WTC11 (cell line): ENCODE results near the gene ENO3. TPM values are rescaled to one million over a fixed set of nuclear protein-coding genes. Genes with fewer than 3 reads are reported as not detected.

Source experiments
- ATAC-seq: fragments of 200-7000 bp; cut with Tn5 transposase; 2 replicates; pipeline ENCODE4 v1.10.0; 2021; ENCODE audit warnings: mild to moderate bottlenecking, moderate library complexity
- CTCF ChIA-PET: fragments of 300-600 bp; sonication (Branson Sonifier 250); formaldehyde crosslinking; loops from one replicate; lab custom pipeline; 2021; ENCODE audit warnings: antibody characterized with exemption; lab: Charles Lee
- POLR2A ChIA-PET: fragments of 350-600 bp; sonication (Branson Sonifier 250); formaldehyde crosslinking; loops from one replicate; lab custom pipeline; 2021; ENCODE audit warnings: antibody characterized with exemption; lab: Charles Lee
- DNase-seq: peaks from one replicate; pipeline ENCODE4 v3.0.0; 2021; ENCODE audit warnings: low spot score
- H3K27ac Mint-ChIP-seq: 2 replicates; pipeline ENCODE4 v1.8.0; 2021; ENCODE audit warnings: mixed read lengths
- H3K27me3 Mint-ChIP-seq: 2 replicates; pipeline ENCODE4 v1.8.0; 2021; ENCODE audit warnings: low read depth, mild to moderate bottlenecking, moderate library complexity, mixed read lengths
- H3K36me3 Mint-ChIP-seq: 2 replicates; pipeline ENCODE4 v1.8.0; 2021; ENCODE audit warnings: mixed read lengths
- H3K4me1 Mint-ChIP-seq: 2 replicates; pipeline ENCODE4 v1.8.0; 2022; ENCODE audit warnings: mixed read lengths
- H3K4me3 Mint-ChIP-seq: 2 replicates; pipeline ENCODE4 v1.8.0; 2021; ENCODE audit warnings: mild to moderate bottlenecking, moderate library complexity, mixed read lengths
- H3K9me3 Mint-ChIP-seq: 2 replicates; pipeline ENCODE4 v1.8.0; 2021; ENCODE audit warnings: mixed read lengths
- CREB1 ChIP-seq: sonication (generic); formaldehyde crosslinking; IDR thresholded peaks from 2 replicates; pipeline ENCODE4 v1.8.0; 2023; ENCODE audit warnings: mild to moderate bottlenecking, missing genetic modification reagents
- ESRRA ChIP-seq: sonication (generic); formaldehyde crosslinking; IDR thresholded peaks from 2 replicates; pipeline ENCODE4 v1.8.1; 2022; ENCODE audit warnings: mild to moderate bottlenecking, missing genetic modification reagents, borderline replicate concordance
- ETV6 ChIP-seq: sonication (generic); formaldehyde crosslinking; IDR thresholded peaks from 2 replicates; pipeline ENCODE4 v1.8.1; 2022; ENCODE audit warnings: mild to moderate bottlenecking, missing genetic modification reagents
- FOXK1 ChIP-seq: sonication (generic); formaldehyde crosslinking; IDR thresholded peaks from 2 replicates; pipeline ENCODE4 v1.8.0; 2022; ENCODE audit warnings: mild to moderate bottlenecking, moderate library complexity, missing genetic modification reagents
- KAT7 ChIP-seq: sonication (generic); formaldehyde crosslinking; IDR thresholded peaks from 2 replicates; pipeline ENCODE4 v1.8.1; 2023; ENCODE audit warnings: missing genetic modification reagents, mild to moderate bottlenecking, borderline replicate concordance
- NFATC4 ChIP-seq: fragments of 250-450 bp; sonication (Bioruptor Pico); IDR thresholded peaks from 2 replicates; pipeline ENCODE4 v1.9.0; 2021; ENCODE audit warnings: mild to moderate bottlenecking
- NFYB ChIP-seq: sonication (generic); formaldehyde crosslinking; conservative IDR thresholded peaks from 2 replicates; pipeline ENCODE4 v1.8.0; 2022; ENCODE audit warnings: low read depth, missing genetic modification reagents
- OVOL2 ChIP-seq: fragments of 250-450 bp; sonication (Bioruptor Pico); IDR thresholded peaks from 2 replicates; pipeline ENCODE4 v1.9.0; 2021; ENCODE audit warnings: mild to moderate bottlenecking, borderline replicate concordance
- RELA ChIP-seq: sonication (generic); formaldehyde crosslinking; IDR thresholded peaks from 2 replicates; pipeline ENCODE4 v1.8.1; 2022; ENCODE audit warnings: missing genetic modification reagents, mild to moderate bottlenecking, borderline replicate concordance
- TP53 ChIP-seq: sonication (generic); formaldehyde crosslinking; IDR thresholded peaks from 2 replicates; pipeline ENCODE4 v1.8.1; 2023; ENCODE audit warnings: mild to moderate bottlenecking, missing genetic modification reagents
- ZNF121 ChIP-seq: sonication (generic); formaldehyde crosslinking; IDR thresholded peaks from 2 replicates; pipeline ENCODE4 v1.8.0; 2023; ENCODE audit warnings: missing genetic modification reagents
- ZNF138 ChIP-seq: sonication (generic); formaldehyde crosslinking; conservative IDR thresholded peaks from 2 replicates; pipeline ENCODE4 v1.8.1; 2022; ENCODE audit warnings: mild to moderate bottlenecking, moderate library complexity, missing genetic modification reagents
- ZNF219 ChIP-seq: sonication (generic); formaldehyde crosslinking; IDR thresholded peaks from 2 replicates; pipeline ENCODE4 v1.8.0; 2023; ENCODE audit warnings: missing genetic modification reagents, mild to moderate bottlenecking, borderline replicate concordance
- ZNF416 ChIP-seq: fragments of 250-450 bp; sonication (Bioruptor Pico); IDR thresholded peaks from 2 replicates; pipeline ENCODE4 v1.9.0; 2021; ENCODE audit warnings: mild to moderate bottlenecking, inconsistent platforms
- total RNA-seq: library from RNA; stranded (reverse); gene quantifications from 3 replicates; pipeline ENCODE4 v1.2.3, GENCODE V29; 2021
- TF ChIP-seq, protein P1 (sequence below): fragments of 250-450 bp; sonication (Bioruptor Pico); IDR thresholded peaks from 2 replicates; pipeline ENCODE4 v1.9.0; 2021; ENCODE audit warnings: mild to moderate bottlenecking
- TF ChIP-seq, protein P2 (sequence below): fragments of 250-450 bp; sonication (Bioruptor Pico); IDR thresholded peaks from 2 replicates; pipeline ENCODE4 v1.9.0; 2021; ENCODE audit warnings: mild to moderate bottlenecking
- TF ChIP-seq, protein P3 (sequence below): sonication (generic); formaldehyde crosslinking; IDR thresholded peaks from 2 replicates; pipeline ENCODE4 v1.8.1; 2023; ENCODE audit warnings: mild to moderate bottlenecking, missing genetic modification reagents, borderline replicate concordance

ENO3 gene
- total RNA-seq, 1 experiment from 2014 or later, result 30.9 TPM

- TF ChIP-seq RELA (CRISPR knock-in tag) (no peak), ESRRA (no peak), ETV6 (CRISPR knock-in tag) (no peak)
Measured at GRCh38 chr17:4941319-4941610, 9.7 kb upstream of the ENO3 start (continued).

DNA sequence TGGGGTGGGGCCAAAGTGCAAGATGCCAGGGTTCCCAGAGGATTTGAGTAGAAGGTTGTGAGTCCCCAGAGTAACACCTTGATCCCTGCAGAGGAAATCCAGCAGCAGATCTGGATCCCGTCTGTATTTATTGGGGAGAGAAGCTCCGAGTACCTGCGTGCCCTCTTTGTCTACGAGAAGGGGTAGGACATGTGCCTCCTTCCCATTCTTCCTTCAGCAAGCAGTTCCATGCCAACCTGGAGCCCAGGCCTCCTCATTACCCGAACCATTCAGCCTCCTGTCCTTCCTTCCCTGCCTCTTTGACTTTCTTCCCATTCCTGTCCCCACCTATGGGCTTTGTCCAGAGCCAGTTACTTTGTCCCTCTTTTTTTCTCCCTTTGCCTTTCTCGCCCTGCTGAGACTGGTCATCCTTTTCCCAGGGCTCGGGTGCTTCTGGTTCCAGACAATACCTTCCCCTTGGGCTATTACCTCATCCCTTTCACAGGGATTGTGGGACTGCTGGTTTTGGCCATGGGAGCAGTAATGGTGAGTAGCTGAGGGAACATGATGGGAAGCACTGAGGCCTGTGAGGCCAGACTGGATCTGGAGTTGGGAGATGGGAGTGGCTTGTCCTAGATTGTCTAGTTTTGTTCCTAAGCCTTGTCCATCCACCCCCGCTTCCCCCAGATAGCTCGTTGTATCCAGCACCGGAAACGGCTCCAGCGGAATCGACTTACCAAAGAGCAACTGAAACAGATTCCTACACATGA lies 8.0 kb upstream of the ENO3 start:
- DNase-seq, result no peak
- Mint-ChIP-seq H3K9me3 (no peaks in the 10 kb centered on the region), H3K27ac (peak overlapping the region; percentile 82), H3K4me3 (no peak overlapping the region), H3K36me3 (peaks cover 54% of the 10 kb centered on the region), H3K27me3 (no peaks in the 10 kb centered on the region), H3K4me1 (peaks cover 43% of the 10 kb centered on the region)
- ChIA-PET CTCF (no interaction called here), POLR2A (no interaction called here)
- TF ChIP-seq, protein P1, sequence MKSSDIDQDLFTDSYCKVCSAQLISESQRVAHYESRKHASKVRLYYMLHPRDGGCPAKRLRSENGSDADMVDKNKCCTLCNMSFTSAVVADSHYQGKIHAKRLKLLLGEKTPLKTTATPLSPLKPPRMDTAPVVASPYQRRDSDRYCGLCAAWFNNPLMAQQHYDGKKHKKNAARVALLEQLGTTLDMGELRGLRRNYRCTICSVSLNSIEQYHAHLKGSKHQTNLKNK (CRISPR knock-in tag), result 0 out of 2 replicates have a peak, but pooled peaks have one; percentile 4
- no peak for TF ChIP-seq TP53 (CRISPR knock-in tag)
- ATAC-seq, result no peak

- TF ChIP-seq KAT7, result no peak
- TF ChIP-seq NFATC4 (CRISPR knock-in tag), result peak; percentile 2; the same call in 1 of the 2 replicates
- TF ChIP-seq ZNF416 (CRISPR knock-in tag), result 0 out of 2 replicates have a peak, but pooled peaks have one; percentile 6
- no peak for TF ChIP-seq NFYB (CRISPR knock-in tag)
- TF ChIP-seq, protein P2, sequence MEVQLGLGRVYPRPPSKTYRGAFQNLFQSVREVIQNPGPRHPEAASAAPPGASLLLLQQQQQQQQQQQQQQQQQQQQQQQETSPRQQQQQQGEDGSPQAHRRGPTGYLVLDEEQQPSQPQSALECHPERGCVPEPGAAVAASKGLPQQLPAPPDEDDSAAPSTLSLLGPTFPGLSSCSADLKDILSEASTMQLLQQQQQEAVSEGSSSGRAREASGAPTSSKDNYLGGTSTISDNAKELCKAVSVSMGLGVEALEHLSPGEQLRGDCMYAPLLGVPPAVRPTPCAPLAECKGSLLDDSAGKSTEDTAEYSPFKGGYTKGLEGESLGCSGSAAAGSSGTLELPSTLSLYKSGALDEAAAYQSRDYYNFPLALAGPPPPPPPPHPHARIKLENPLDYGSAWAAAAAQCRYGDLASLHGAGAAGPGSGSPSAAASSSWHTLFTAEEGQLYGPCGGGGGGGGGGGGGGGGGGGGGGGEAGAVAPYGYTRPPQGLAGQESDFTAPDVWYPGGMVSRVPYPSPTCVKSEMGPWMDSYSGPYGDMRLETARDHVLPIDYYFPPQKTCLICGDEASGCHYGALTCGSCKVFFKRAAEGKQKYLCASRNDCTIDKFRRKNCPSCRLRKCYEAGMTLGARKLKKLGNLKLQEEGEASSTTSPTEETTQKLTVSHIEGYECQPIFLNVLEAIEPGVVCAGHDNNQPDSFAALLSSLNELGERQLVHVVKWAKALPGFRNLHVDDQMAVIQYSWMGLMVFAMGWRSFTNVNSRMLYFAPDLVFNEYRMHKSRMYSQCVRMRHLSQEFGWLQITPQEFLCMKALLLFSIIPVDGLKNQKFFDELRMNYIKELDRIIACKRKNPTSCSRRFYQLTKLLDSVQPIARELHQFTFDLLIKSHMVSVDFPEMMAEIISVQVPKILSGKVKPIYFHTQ (CRISPR knock-in tag), result no peak
- TF ChIP-seq ESRRA, result no peak
- no peak for TF ChIP-seq ZNF138 (CRISPR knock-in tag)
- no peak for TF ChIP-seq FOXK1
- TF ChIP-seq OVOL2 (CRISPR knock-in tag), result no peak
- no peak for TF ChIP-seq ZNF121 (CRISPR knock-in tag)
- no peak for TF ChIP-seq CREB1 (CRISPR knock-in tag)
- TF ChIP-seq, protein P1 (CRISPR knock-in tag), result peak; percentile 81
- TF ChIP-seq, protein P3, sequence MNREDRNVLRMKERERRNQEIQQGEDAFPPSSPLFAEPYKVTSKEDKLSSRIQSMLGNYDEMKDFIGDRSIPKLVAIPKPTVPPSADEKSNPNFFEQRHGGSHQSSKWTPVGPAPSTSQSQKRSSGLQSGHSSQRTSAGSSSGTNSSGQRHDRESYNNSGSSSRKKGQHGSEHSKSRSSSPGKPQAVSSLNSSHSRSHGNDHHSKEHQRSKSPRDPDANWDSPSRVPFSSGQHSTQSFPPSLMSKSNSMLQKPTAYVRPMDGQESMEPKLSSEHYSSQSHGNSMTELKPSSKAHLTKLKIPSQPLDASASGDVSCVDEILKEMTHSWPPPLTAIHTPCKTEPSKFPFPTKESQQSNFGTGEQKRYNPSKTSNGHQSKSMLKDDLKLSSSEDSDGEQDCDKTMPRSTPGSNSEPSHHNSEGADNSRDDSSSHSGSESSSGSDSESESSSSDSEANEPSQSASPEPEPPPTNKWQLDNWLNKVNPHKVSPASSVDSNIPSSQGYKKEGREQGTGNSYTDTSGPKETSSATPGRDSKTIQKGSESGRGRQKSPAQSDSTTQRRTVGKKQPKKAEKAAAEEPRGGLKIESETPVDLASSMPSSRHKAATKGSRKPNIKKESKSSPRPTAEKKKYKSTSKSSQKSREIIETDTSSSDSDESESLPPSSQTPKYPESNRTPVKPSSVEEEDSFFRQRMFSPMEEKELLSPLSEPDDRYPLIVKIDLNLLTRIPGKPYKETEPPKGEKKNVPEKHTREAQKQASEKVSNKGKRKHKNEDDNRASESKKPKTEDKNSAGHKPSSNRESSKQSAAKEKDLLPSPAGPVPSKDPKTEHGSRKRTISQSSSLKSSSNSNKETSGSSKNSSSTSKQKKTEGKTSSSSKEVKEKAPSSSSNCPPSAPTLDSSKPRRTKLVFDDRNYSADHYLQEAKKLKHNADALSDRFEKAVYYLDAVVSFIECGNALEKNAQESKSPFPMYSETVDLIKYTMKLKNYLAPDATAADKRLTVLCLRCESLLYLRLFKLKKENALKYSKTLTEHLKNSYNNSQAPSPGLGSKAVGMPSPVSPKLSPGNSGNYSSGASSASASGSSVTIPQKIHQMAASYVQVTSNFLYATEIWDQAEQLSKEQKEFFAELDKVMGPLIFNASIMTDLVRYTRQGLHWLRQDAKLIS (CRISPR knock-in tag), result no peak
- TF ChIP-seq ZNF219 (CRISPR knock-in tag), result no peak
- CTCF ChIA-PET, result no interaction called here
- POLR2A ChIA-PET, result interaction anchor here (1.2 to 1.5 kb wide), 2 partner anchors 15 to 25 kb away, joined by 4 read pairs; no protein-coding TSS in a partner anchor
- peaks cover 45% of the 10 kb centered on the region for H3K36me3 Mint-ChIP-seq
- DNase-seq (no peak), ATAC-seq (no peak)
- no peak overlapping the region for H3K4me3 Mint-ChIP-seq
- peak overlapping the region; percentile 83 for H3K27ac Mint-ChIP-seq
- H3K4me1 Mint-ChIP-seq, result peaks cover 35% of the 10 kb centered on the region
- H3K9me3 Mint-ChIP-seq, result no peaks in the 10 kb centered on the region
- H3K27me3 Mint-ChIP-seq, result no peaks in the 10 kb centered on the region
Measured at GRCh38 chr17:4944163-4944553, 6.8 kb upstream of the ENO3 start.
